ENCODE results near the gene TUBB4B. TPM values are rescaled to one million over a fixed set of nuclear protein-coding genes. Genes with fewer than 3 reads are reported as not detected.
"Not testable (repeated sequence)": the region's sequence is repeated elsewhere in the genome, so short reads cannot be mapped to it uniquely, and the experiment has no call there.

TUBB4B gene
- total RNA-seq, 1 donor from 2014 or later, result 208 TPM

DNA sequence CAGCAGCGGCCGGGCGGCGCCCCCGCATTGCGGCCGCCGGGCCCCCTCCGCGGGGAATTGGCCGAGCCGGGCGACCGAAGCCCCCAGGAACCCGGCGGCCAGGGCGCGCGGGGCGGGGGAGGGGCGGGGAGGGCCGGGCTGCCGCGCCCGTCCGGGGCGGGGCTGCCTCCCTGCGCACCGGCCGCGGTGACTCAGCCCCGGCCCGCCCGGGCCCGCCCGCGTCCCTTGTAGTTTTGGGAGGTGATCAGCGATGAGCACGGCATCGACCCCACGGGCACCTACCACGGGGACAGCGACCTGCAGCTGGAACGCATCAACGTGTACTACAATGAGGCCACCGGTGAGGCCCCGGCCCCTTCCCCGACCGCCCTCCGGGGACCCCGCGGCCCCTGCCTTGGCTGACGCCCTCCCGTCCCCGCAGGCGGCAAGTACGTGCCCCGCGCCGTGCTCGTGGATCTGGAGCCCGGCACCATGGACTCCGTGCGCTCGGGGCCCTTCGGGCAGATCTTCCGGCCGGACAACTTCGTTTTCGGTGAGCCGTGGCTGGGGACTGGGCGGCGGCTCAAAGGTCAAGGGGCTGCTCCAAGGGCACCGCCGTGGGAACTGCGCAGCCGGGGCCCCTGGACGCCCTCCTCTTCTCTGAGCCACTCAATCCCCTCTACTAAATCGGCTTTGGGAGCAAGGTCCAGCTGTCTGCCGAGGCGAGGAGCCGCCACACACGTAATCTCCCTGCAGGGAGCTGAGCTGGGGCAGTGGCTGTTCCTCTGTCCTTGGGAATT, 592 bp downstream of the TUBB4B start:
- ATAC-seq, result peak; percentile 8 to 38
- Histone ChIP-seq H3K4me1 (peaks cover 51% of the 10 kb centered on the region), H3K4me3 (peak overlapping the region; percentile 93), H3K9me3 (no peaks in the 10 kb centered on the region), H3K27ac (peak overlapping the region; percentile 90), H3K27me3 (ENCODE audit: low read depth) (no peaks in the 10 kb centered on the region), H3K36me3 (peaks cover 23% of the 10 kb centered on the region)
- intact Hi-C loops (cut with DNase I), result no loop called here
- DNase-seq, result peak; percentile 76
- TF ChIP-seq, protein P1, sequence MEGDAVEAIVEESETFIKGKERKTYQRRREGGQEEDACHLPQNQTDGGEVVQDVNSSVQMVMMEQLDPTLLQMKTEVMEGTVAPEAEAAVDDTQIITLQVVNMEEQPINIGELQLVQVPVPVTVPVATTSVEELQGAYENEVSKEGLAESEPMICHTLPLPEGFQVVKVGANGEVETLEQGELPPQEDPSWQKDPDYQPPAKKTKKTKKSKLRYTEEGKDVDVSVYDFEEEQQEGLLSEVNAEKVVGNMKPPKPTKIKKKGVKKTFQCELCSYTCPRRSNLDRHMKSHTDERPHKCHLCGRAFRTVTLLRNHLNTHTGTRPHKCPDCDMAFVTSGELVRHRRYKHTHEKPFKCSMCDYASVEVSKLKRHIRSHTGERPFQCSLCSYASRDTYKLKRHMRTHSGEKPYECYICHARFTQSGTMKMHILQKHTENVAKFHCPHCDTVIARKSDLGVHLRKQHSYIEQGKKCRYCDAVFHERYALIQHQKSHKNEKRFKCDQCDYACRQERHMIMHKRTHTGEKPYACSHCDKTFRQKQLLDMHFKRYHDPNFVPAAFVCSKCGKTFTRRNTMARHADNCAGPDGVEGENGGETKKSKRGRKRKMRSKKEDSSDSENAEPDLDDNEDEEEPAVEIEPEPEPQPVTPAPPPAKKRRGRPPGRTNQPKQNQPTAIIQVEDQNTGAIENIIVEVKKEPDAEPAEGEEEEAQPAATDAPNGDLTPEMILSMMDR (IDR thresholded peaks at IDR 0.05), result no peak

DNA sequence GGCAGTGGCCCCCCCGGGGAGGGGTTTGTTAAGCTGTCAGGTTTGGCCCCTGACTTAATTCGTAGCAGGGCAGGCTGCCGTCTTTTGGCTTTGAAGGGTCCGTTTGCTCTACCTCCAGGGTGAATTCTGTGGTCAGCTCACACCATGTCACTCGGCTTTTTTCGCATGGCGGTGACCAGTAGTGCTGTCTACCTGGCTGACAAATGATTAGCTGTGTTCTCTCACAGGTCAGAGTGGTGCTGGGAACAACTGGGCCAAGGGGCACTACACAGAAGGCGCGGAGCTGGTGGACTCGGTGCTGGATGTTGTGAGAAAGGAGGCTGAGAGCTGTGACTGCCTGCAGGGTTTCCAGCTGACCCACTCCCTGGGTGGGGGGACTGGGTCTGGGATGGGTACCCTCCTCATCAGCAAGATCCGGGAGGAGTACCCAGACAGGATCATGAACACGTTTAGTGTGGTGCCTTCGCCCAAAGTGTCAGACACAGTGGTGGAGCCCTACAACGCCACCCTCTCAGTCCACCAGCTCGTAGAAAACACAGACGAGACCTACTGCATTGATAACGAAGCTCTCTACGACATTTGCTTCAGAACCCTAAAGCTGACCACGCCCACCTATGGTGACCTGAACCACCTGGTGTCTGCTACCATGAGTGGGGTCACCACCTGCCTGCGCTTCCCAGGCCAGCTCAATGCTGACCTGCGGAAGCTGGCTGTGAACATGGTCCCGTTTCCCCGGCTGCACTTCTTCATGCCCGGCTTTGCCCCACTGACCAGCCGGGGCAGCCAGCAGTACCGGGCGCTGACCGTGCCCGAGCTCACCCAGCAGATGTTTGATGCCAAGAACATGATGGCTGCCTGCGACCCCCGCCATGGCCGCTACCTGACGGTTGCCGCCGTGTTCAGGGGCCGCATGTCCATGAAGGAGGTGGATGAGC, 1.4 kb downstream of the TUBB4B start:
- Histone ChIP-seq H3K27ac (peak overlapping the region; percentile 90), H3K27me3 (ENCODE audit: low read depth) (no peaks in the 10 kb centered on the region), H3K9me3 (no peaks in the 10 kb centered on the region), H3K36me3 (peaks cover 23% of the 10 kb centered on the region), H3K4me3 (peak overlapping the region; percentile 93), H3K4me1 (peaks cover 51% of the 10 kb centered on the region)
- intact Hi-C loops (cut with DNase I), result no loop called here
- DNase-seq (no peak), ATAC-seq (no peak)
- TF ChIP-seq, protein P1 (IDR thresholded peaks at IDR 0.05), result no peak

GRCh38 chr9:137243266-137243625, 2.2 kb downstream of the TUBB4B start:
- H3K9me3 ChIP-seq; DNase-seq; H3K4me3 ChIP-seq; H3K27me3 ChIP-seq (ENCODE audit: low read depth); H3K27ac ChIP-seq; intact Hi-C loops (cut with DNase I); ATAC-seq: not testable (repeated sequence)
- peaks cover 23% of the 10 kb centered on the region for H3K36me3 ChIP-seq
- peaks cover 47% of the 10 kb centered on the region for H3K4me1 ChIP-seq

- DNase-seq (no peak), ATAC-seq (no peak)
- Histone ChIP-seq H3K4me3 (no peak overlapping the region), H3K4me1 (peaks cover 41% of the 10 kb centered on the region), H3K36me3 (peaks cover 23% of the 10 kb centered on the region), H3K9me3 (no peaks in the 10 kb centered on the region), H3K27ac (no peak overlapping the region), H3K27me3 (ENCODE audit: low read depth) (no peaks in the 10 kb centered on the region)
- intact Hi-C loops (cut with DNase I), result no loop called here
- TF ChIP-seq, protein P1 (IDR thresholded peaks at IDR 0.05), result no peak
Observed at GRCh38 chr9:137243626-137244485, 2.8 kb downstream of the TUBB4B start.

DNA sequence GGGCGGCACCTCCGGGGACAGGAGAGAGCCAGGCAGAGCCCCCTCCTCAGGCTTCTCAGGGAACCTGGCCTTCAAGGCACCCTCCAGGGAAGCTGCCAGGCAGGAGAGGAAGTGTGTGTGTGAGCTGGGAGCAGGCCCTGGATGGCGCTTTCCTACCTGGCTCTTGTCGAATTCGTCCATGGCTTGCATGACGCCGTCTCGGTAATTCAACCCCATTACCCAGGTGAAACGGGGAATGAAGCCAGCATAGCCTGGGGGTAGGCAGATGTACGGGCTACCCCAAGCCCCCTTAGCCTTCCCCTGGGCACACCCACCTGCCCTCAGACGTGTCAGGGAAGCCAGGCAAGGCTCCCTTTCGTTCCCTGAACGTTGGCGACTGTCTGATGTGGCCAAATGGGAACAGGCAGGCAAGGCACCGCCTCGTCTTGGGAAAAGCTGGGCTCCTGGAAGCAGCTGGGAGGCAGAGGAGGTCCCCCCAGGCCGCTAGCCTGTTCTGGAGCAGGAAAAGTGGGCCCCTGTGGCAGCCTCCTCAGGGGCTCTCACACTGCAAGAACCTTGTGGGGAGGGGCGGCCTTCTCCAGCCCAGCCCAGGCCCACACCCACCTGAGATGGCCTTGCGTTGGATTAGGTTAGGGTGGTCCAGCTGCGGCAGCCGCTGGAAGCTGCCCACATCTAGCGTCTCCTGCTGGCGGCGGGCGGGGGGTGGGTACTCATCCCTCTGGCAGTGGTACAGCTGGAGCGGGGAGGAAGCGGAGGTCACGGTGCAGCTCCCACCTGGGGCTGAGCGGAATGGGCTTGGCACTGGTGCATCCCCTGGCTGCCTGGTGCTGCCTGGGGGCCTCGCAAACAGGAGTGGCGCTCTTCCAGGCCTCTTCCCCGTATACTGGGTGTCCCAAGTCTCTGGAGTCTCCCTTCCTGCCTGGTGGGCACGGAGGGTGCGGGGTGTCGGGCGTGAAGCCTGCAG, 3.7 kb downstream of the TUBB4B start:
- Histone ChIP-seq H3K36me3 (peaks cover 23% of the 10 kb centered on the region), H3K4me3 (no peak overlapping the region), H3K27ac (no peak overlapping the region), H3K4me1 (peaks cover 32% of the 10 kb centered on the region), H3K9me3 (no peaks in the 10 kb centered on the region), H3K27me3 (ENCODE audit: low read depth) (no peaks in the 10 kb centered on the region)
- DNase-seq (no peak), ATAC-seq (no peak)
- TF ChIP-seq, protein P1 (IDR thresholded peaks at IDR 0.05), result no peak
- intact Hi-C loops (cut with DNase I), result no loop called here
